DOHH2 (cell line): ENCODE data around the gene FBLN1.

Source experiments
- H3F3A ChIP-seq: fragments of 200-600 bp; sonication (generic), shearing (Covaris generic); 2 replicates; pipeline ENCODE4 v1.6.0; 2016; ENCODE audit warnings: antibody characterized with exemption, mild to moderate bottlenecking; ENCODE audit not compliant: control insufficient read depth, insufficient read depth
- H3K27ac ChIP-seq: fragments of 200-600 bp; sonication (generic); 2 replicates; pipeline ENCODE4 v1.5.1; 2014; ENCODE audit warnings: low read depth, mild to moderate bottlenecking, low read length, moderate library complexity
- H3K27me3 ChIP-seq: fragments of 200-600 bp; sonication (generic); 2 replicates; pipeline ENCODE4 v1.6.1; 2014; ENCODE audit warnings: mild to moderate bottlenecking, low read length, mixed read lengths; ENCODE audit not compliant: control insufficient read depth
- H3K36me3 ChIP-seq: fragments of 200-600 bp; sonication (generic); 2 replicates; pipeline ENCODE4 v1.6.1; 2014; ENCODE audit warnings: mild to moderate bottlenecking, low read length, moderate library complexity, mixed read lengths; ENCODE audit not compliant: control insufficient read depth
- H3K4me1 ChIP-seq: fragments of 200-600 bp; sonication (generic); 2 replicates; pipeline ENCODE4 v1.6.1; 2014; ENCODE audit warnings: mild to moderate bottlenecking, low read length, mixed read lengths; ENCODE audit not compliant: control insufficient read depth
- H3K4me2 ChIP-seq: fragments of 200-600 bp; sonication (generic); 2 replicates; pipeline ENCODE4 v1.6.0; 2014; ENCODE audit warnings: mild to moderate bottlenecking, low read length, moderate library complexity
- H3K4me3 ChIP-seq: fragments of 200-600 bp; sonication (generic); 2 replicates; pipeline ENCODE4 v1.5.1; 2014; ENCODE audit warnings: mild to moderate bottlenecking, low read length, mixed read lengths
- H3K79me2 ChIP-seq: fragments of 200-600 bp; sonication (generic); 2 replicates; pipeline ENCODE4 v1.6.1; 2014; ENCODE audit warnings: mild to moderate bottlenecking, low read length, mixed read lengths; ENCODE audit not compliant: control insufficient read depth
- H3K9me2 ChIP-seq: fragments of 200-600 bp; sonication (generic); replicated peaks from 2 replicates; pipeline ENCODE4 v1.6.1; 2014; ENCODE audit warnings: mild to moderate bottlenecking, low read length, mixed read lengths; ENCODE audit not compliant: control insufficient read depth
- H3K9me3 ChIP-seq: fragments of 200-600 bp; sonication (generic); 2 replicates; pipeline ENCODE4 v1.6.1; 2014; ENCODE audit warnings: antibody characterized with exemption, low read length, mixed read lengths; ENCODE audit not compliant: control insufficient read depth, insufficient read depth
- H4K20me1 ChIP-seq: fragments of 200-600 bp; sonication (generic); 2 replicates; pipeline ENCODE4 v1.6.0; 2014; ENCODE audit warnings: low read depth, mild to moderate bottlenecking, antibody characterized with exemption, low read length, moderate library complexity; ENCODE audit not compliant: control insufficient read depth, insufficient read depth
- CTCF ChIP-seq: fragments of 200-600 bp; sonication (generic); IDR thresholded peaks from one replicate; pipeline ENCODE4 v1.5.1; 2014; ENCODE audit warnings: antibody characterized with exemption, mild to moderate bottlenecking, low read depth, low read length; ENCODE audit not compliant: poor library complexity, severe bottlenecking
- EZH2phosphoT487 ChIP-seq: fragments of 200-600 bp; sonication (generic); IDR thresholded peaks from 2 replicates; pipeline ENCODE4 v1.6.1; 2017; ENCODE audit warnings: borderline replicate concordance, mild to moderate bottlenecking, antibody characterized with exemption, low read length, moderate library complexity, mixed read lengths

FBLN1 gene

GRCh38 chr22:45640941-45641621 lies 138.4 kb downstream of the FBLN1 start:
- Histone ChIP-seq H3K27me3 (peaks cover 41% of the 10 kb centered on the region), H3K4me1 (peaks cover 15% of the 10 kb centered on the region), H4K20me1 (no peaks in the 10 kb centered on the region), H3K9me2 (no peaks in the 10 kb centered on the region), H3K4me3 (no peak overlapping the region), H3K9me3 (no peaks in the 10 kb centered on the region), H3K79me2 (no peaks in the 10 kb centered on the region), H3K4me2 (no peak overlapping the region), H3F3A (no peaks in the 10 kb centered on the region), H3K36me3 (no peaks in the 10 kb centered on the region), H3K27ac (no peak overlapping the region)
- TF ChIP-seq EZH2phosphoT487 (no peak), CTCF (no peak)

- no peak overlapping the region for H3K4me3 ChIP-seq
- H3K27me3 ChIP-seq = peaks cover 31% of the 10 kb centered on the region
- no peaks in the 10 kb centered on the region for H3K9me2 ChIP-seq
- H4K20me1 ChIP-seq = no peaks in the 10 kb centered on the region
- H3K79me2 ChIP-seq = no peaks in the 10 kb centered on the region
- H3K36me3 ChIP-seq = no peaks in the 10 kb centered on the region
- H3K4me1 ChIP-seq = peaks cover 21% of the 10 kb centered on the region
- H3K27ac ChIP-seq = no peak overlapping the region
- H3K9me3 ChIP-seq = no peaks in the 10 kb centered on the region
- no peak for TF ChIP-seq EZH2phosphoT487
- no peak for TF ChIP-seq CTCF
- H3F3A ChIP-seq = no peaks in the 10 kb centered on the region
- H3K4me2 ChIP-seq = no peak overlapping the region
Measured at GRCh38 chr22:45642986-45643385, 140.3 kb downstream of the FBLN1 start.

GRCh38 chr22:45644714-45645113 lies 142.0 kb downstream of the FBLN1 start:
- no peak overlapping the region for H3K4me3 ChIP-seq

More at GRCh38 chr22:45644714-45645113, 142.0 kb downstream of the FBLN1 start:
- Histone ChIP-seq H3F3A (no peaks in the 10 kb centered on the region), H3K79me2 (no peaks in the 10 kb centered on the region), H3K4me2 (no peak overlapping the region), H3K36me3 (no peaks in the 10 kb centered on the region), H3K9me2 (no peaks in the 10 kb centered on the region), H4K20me1 (no peaks in the 10 kb centered on the region), H3K4me1 (peaks cover 28% of the 10 kb centered on the region), H3K27me3 (peaks cover 19% of the 10 kb centered on the region), H3K9me3 (no peaks in the 10 kb centered on the region), H3K27ac (no peak overlapping the region)
- TF ChIP-seq EZH2phosphoT487 (no peak), CTCF (no peak)
